GM15510 (cell line): Measurements from ENCODE around the gene NLGN1.

Source experiments
- POLR2A ChIP-seq: IDR thresholded peaks from 3 replicates; pipeline ENCODE4 v1.6.1; 2011; ENCODE audit warnings: borderline replicate concordance; ENCODE audit not compliant: insufficient read length; ENCODE audit errors: extremely low read depth

Gene NLGN1

DNA sequence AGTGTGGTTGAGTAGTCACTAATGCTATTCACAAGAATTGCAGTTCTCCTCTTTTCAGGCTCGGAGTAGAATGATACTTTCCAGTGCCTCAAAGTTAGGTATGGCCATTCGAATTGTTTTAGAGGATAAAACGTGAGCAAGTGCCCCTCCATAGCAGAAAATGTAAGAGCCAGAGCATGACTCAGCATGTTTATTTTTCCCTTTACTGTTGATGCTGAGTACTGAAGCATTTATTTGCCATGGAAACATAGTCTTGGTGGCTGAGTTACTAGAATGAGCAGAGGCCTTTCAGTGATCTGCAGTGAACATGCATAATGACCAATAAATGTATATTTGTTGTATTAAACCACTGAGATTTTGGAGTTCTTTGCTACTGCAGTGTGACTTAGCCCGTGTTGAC, 540.6 kb downstream of the NLGN1 start:
- TF ChIP-seq POLR2A = no peak

DNA sequence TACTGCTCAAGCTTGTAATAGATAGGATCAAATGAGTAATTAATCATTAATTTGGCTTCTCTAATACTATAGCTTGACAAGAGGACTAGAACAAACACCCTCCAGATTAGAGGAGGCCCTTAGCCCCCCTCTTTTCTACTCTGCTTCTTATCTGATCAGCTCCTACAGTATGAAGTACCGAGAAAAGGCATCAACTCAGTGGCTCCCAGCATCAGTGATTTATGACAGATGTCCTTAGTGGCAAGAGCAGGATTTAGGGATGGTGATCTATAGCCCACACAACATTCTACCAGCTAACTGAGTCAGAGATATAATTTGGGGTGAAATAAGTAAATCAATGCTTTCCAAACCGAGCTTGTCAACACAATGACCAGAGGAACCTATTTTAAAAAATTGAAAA, 541.1 kb downstream of the NLGN1 start:
- TF ChIP-seq POLR2A = no peak

DNA sequence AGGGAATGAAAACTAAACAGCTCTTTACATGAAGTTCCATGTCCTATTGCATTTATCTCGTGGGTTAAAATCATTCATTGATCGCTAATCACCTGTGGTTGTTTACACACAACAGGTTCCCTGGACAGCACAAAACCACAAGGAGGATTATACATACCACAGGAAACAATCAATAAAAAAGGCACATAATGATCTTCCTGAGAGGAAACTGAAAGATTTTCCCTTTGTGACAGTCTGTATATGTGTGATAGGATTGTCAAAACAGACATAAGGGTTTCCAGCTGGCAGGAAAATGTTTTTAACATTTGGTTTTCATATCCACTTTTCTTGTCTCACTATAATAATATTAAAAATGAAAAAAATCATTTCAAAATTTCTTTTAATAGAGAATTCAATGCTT, 541.8 kb downstream of the NLGN1 start:
- no peak for TF ChIP-seq POLR2A

DNA sequence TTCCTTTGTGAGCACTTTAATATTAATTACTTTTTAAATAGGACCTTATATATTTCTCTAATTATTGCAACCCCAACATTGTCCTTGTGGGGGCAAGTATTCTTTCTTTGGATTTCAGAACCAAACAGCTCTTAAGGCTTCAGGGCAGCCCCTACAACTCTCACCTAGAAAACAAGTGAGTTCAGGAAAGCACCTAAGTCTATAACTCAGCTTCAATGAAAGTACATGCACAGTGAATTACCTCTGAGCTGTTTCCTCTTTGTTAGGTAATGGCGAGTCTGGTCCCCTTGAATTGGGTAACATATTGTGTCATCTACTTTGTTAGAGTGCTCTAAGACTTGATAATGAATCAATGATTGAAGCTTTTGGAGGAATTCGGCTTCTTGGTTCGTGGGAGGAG, 545.7 kb downstream of the NLGN1 start:
- no peak for TF ChIP-seq POLR2A

DNA sequence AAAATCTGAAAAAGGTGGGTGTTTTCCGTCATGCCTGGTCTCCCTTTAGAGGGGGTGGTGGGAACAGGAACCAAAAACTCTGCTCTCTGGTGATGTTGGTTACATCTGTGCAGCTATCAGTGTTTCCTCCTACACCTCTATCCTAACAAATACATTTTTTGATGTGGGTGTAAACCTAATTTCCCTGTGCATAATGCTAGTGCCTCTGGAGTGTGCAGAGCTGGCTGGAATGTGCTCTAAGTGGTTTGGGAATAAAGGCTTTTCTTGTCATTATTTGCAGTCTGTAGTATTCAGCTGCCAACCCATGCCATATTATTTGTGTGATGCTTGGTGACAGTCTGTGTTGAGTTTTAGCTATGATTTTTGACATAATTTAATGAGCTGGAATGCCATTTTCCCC, 547.6 kb downstream of the NLGN1 start:
- TF ChIP-seq POLR2A = no peak

DNA sequence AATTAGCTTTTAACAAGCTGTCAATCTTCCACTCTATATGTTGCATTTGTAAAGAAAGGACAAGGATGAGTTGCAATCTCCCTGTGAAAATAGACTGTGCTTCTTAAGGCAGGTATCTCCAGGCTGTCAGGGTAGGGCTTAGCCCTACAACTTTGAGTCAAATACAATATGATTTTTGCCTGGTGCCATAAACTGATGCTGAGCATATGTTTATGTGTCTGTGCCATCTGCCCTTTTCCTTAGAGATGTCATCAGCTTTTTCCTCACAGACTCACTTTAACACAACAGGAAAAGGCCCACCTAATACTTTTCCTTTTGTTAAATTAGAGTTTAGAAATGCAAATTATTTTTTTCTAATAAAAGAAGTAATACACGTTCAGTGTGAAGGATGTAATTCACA, 548.3 kb downstream of the NLGN1 start:
- TF ChIP-seq POLR2A = no peak

DNA sequence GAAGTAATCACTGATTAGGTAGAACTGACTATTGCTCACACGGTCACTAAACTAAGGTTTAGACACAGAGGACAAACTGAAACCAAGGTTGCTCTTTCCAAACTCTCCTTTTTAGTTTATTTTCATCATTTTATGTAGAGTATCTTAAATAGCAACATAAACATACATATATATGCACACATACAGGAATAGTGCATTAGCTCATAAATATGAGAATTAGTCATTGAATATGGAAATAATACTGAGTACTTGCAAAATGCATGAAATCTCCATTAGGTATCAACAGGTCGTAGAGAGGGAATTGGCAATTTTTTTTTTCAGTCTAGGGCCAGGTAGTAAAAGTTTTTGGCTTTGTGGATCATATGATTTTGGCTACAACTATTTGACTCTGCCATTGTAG, 557.1 kb downstream of the NLGN1 start:
- no peak for TF ChIP-seq POLR2A

DNA sequence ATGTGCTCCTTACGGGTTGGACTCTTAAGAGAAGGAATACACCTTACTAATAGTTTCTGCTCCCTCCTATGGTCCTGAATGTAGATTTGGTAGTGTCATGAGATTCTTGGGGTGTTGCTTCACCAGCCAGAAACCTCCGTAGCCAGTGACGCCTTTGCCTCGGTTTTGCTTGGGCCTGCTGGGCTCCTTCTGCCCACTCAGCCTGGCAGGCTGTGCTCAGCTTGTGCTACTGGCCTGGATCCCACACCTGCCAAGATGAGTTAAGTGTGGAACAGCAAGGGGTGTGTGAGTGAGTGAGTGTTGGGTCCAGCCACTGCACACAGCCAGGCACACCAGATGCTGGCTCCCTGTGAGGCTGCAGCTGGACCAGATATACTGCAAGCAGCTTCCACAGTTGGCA, 560.1 kb downstream of the NLGN1 start:
- no peak for TF ChIP-seq POLR2A

DNA sequence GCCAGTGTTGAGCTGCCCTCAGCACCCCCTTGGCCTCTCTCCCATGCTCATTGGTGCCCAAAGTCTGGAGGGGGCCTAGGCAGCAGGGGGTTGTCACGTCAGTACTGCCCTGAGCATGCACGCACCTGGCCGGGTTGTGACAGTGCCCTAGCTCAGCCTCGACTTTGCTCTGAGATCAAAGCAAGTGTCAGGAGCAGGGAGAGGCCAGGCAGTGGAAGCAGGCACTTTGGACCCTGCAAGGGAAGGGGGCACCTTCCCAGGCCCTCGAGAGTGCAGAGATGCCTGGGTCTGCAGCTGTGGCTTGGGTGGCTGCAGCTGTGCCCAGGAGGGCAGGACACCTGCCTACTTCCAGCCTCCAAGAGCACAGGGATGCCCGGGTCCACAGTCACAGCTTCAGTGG, 561.3 kb downstream of the NLGN1 start:
- no peak for TF ChIP-seq POLR2A

DNA sequence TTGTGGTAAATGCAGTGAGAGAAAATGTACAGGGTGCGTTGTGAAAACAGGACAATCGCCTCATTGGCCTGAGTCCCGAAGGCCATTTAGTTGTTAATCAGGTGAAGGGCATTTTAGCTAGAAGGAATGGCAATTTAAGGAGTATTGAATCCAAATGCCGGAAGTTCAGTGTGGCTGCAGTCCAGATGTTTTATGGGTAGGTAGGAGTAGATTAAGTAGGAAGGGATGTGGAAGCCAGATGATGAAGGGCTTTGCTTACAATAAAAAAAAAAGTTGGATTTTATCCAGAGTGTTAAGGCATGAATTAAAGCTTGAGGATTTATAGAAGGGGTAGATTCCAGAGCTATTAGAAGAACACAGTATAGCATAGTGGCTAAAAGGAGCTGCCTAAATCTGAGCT, 572.7 kb downstream of the NLGN1 start:
- no peak for TF ChIP-seq POLR2A

DNA sequence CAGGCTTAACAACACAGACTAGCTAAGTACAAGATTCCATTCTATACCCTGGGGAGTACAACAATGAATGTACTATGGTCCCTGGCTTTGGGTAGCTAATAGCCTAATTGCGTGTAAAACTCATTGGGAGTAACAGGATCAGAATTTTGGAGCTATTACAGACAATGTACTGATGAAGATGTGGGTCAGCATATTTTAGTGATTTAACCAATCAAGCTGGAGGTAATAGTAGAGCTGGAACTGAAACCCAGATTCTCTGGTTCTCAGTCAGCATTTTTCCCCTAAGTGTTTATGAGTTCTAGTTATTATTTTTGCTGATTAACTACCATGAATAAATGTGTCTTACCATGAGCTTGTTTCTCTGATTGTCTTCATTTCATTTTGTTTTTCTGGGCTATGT, 578.7 kb downstream of the NLGN1 start:
- no peak for TF ChIP-seq POLR2A

DNA sequence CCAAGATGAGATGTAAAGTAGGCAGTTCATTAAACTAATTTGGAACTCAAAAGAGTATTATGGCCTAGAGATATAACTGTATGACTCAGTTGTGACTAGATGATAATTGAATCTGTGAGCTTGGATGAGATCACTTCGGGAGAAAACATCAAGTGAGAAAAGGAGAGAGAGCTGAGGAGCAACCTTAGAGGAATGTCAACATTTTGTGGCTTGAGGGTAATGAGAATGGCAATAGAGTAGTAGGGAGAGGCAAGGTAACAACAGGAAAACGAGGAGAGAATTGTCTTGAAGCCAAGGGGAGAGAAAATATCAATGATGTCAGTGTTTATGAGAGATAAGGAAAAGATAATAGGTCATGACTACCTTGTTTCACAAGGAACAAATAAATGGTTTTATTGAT, 580.2 kb downstream of the NLGN1 start:
- no peak for TF ChIP-seq POLR2A

DNA sequence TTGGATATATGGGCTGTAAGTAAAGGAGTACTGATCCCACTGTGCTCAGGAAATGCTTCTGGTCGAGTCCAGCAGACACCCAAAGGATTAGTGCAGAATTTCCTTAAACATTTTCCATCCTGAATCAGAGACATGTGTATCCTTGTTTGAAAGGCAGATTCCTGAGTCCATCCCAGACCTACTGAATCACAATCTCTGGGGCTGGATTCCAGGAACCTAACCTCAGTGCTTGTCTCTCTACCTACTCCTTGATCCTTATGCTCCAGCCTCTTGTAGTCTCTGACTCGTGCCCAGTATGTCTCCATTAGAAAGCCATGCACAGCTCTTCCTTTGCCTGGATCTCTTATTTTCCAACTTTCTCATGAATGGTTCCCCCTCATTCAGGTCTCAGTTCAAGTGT, 585.8 kb downstream of the NLGN1 start:
- TF ChIP-seq POLR2A = no peak

DNA sequence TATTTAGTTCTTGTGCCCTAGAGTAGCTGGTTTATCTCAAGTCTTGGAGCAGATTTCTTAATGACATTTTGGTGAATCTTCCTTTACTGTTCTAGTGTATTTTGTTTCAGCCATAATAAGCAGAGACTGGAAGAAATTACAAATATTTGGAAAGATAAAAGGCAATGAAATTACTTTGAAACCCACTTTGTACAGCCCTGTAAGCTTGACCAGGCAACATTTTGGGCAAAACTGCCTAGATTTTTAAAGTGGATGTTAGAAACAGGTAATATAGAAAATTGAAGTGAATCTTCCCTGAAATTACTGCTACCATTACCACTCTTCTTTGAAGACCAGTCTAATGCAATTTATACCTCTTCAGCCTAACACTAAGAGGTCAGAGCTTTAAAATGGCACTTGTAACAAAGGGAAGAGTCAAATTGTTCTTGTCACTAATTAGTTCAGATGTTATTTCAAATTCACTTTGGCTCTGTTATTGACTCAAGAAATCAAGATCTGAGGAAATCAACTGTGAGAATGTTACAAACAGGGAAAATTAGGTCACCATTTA, 589.4 kb downstream of the NLGN1 start:
- no peak for TF ChIP-seq POLR2A

DNA sequence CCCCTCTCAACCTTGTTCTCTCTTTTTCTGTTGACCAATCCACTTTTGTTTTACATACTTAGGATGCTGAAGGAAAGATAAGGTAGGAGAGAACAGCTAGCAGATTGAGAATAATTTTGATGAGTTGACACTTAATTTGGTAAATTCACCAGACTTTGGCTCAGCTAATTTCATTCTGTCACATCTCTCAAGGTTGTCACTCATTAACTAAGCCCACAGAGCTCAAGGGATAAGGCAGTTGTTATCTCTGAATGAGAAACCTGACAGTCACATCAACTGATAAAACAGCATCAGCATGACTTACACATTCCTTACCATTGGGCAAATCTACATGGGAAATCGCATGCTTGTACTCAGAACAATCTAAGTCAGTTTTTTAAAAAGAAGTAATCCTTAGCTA, 591.4 kb downstream of the NLGN1 start:
- TF ChIP-seq POLR2A = no peak

DNA sequence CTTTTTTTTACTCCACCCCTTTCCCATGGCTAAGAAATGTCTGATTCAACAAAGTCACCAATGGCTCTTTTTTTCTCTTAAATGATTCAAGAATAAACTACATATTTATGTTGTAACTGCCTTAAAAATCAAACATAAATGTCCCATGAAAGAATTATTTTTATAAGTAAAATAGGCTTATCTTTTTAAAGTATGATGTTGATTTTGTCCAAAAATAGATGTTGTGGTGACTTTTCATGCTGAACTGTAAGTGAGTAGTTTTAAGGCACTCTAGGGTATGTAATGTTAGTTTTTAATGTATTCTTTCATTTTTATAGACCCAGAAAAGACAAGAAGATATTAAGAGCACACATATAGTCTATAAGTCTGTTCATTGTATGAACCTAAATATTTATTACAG, 594.9 kb downstream of the NLGN1 start:
- no peak for TF ChIP-seq POLR2A

DNA sequence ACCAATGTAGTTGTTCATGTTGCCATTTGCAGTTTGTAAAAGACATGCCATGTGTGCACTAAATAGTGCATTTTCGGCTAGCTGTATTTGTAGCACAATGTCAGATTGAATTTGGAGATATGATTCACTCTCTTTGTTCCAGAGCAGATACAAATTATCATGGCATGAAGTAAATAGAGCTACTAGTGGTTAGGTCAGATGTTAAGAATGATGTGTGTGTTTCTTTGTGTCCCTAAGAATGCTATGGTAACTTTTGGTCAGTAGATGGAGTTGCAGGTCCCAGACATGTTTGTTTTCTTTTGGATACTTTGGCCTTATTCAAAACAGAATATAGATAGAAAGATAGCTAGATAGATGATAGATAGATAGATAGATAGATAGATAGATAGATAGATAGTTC, 595.8 kb downstream of the NLGN1 start:
- TF ChIP-seq POLR2A = no peak
